ENCODE measurements around the gene CCL28.

GRCh38 chr5:43362725-43363435 lies 49.3 kb downstream of the CCL28 start:
- no peak for TF ChIP-seq CTCF (IDR thresholded peaks at IDR 0.05; ENCODE audit: extremely low read depth in 1 of 2, insufficient read depth in 1 of 2, low read depth in 1 of 2, low read length in 2 of 2)
- TF ChIP-seq, protein P1, sequence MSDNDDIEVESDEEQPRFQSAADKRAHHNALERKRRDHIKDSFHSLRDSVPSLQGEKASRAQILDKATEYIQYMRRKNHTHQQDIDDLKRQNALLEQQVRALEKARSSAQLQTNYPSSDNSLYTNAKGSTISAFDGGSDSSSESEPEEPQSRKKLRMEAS (IDR thresholded peaks at IDR 0.05; ENCODE audit: insufficient read depth, insufficient read length) = no peak
- no peak for TF ChIP-seq JUN (IDR thresholded peaks at IDR 0.05; ENCODE audit: borderline replicate concordance, insufficient read depth, insufficient read length, low read depth)
- no peak for TF ChIP-seq EZH2 (IDR thresholded peaks at IDR 0.05; ENCODE audit: borderline replicate concordance, low read depth, low read length, severe bottlenecking)
- no peak for TF ChIP-seq POLR2A (IDR thresholded peaks at IDR 0.05; ENCODE audit: low read depth, low read length)

All from endothelial cell of umbilical vein (primary cell).